ENCODE results near the gene PRELID3B.

Gene PRELID3B

DNA sequence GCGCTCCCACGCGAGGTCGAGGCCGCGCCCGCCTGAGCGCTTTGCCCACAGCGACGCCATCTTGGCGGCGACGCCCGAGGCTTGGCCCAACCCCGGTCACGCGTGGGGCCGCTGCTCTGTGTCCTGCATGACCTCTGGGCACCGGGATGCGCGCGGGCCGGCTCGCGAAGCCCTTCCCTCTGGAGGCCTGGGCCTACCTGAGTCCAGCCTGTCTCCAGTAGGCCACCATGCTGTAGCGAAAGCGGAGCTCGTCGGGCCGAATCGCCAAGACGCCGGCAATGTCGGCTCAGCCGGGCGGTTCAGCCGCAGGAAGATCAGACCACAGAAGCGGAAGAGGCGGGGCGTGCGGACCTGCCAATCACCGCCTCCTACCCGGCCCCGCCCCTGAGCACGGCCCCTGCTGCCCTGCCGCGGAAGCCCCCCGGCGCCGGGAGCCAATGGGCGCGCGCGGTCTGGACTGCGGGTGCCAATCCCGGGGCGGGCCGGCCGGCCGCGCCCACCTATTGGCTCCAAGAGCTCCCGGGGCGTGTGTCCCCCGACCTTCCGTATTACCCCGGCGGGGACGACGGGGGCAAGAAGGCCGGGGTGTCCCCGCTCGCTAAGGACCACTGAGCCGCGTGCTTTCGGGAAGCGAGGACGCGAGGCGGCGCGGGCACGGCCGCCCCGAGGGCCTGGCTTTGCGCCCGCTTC, 10.4 kb downstream of the PRELID3B start, which contains the start of gene ATP5F1E:
ATP5F1E (minus strand) TSS at position 313 of the 690 bp plus-strand sequence; CDS start at position 229, 84 bp downstream.
- peaks cover 13 to 69% of the 10 kb centered on the region in 2 experiments for H3K36me3 ChIP-seq (ENCODE audit: control insufficient read depth in 1 of 2, insufficient read depth in 2 of 2, low read depth in 1 of 2, low read length in 2 of 2)
- H3K4me2 ChIP-seq (ENCODE audit: low read length, poor library complexity, severe bottlenecking) = peak within 1 kb of the TSS; percentile 97
- DNase-seq = peak; percentile 95
- peak within 1 kb of the TSS; percentile 66 for H3K27ac ChIP-seq (ENCODE audit: low read length, poor library complexity, severe bottlenecking)
- H4K91ac ChIP-seq (ENCODE audit: low read length) = peak within 1 kb of the TSS; percentile 99
- H2BK5ac ChIP-seq (ENCODE audit: low read depth, low read length, poor library complexity, severe bottlenecking) = peak within 1 kb of the TSS; percentile 71
- peaks cover 5% of the 10 kb centered on the region for H3K79me1 ChIP-seq (replicated peaks; ENCODE audit: low read length, poor library complexity, severe bottlenecking)
- peak within 1 kb of the TSS; percentile 83 to 91 for H3K4ac ChIP-seq (ENCODE audit: low read depth in 1 of 2, low read length in 2 of 2)
- H4K8ac ChIP-seq (ENCODE audit: low read length) = peak within 1 kb of the TSS; percentile 99
- H2AK5ac ChIP-seq (ENCODE audit: low read length, severe bottlenecking) = peak within 1 kb of the TSS; percentile 49
- under 1% methylated on average over 86 of the region's 86 CpGs for WGBS
- H3K4me3 ChIP-seq (ENCODE audit: insufficient read depth in 1 of 2, low read depth in 1 of 2, low read length in 2 of 2) = peak within 1 kb of the TSS; percentile 82 to 93
- peaks cover 8% of the 10 kb centered on the region for H3K4me1 ChIP-seq (ENCODE audit: control insufficient read depth, insufficient read depth, low read depth, low read length)
- H3K18ac ChIP-seq (ENCODE audit: low read depth in 1 of 2, low read length in 2 of 2) = peak within 1 kb of the TSS; percentile 95 to 97
- peak within 1 kb of the TSS; percentile 47 to 94 for H3K14ac ChIP-seq (ENCODE audit: low read length in 2 of 2)
- H3K9ac ChIP-seq (ENCODE audit: low read length) = peak within 1 kb of the TSS; percentile 91
- peak within 1 kb of the TSS; percentile 89 for H2BK120ac ChIP-seq (ENCODE audit: low read depth, low read length)
- H2BK15ac ChIP-seq (ENCODE audit: low read depth, poor library complexity, severe bottlenecking) = peak within 1 kb of the TSS; percentile 67
- H3K9me3 ChIP-seq (ENCODE audit: control insufficient read depth, low read length) = no peaks in the 10 kb centered on the region
- H3K23ac ChIP-seq (ENCODE audit: low read length in 2 of 2) = peak within 1 kb of the TSS; percentile 96 to 99
- H2AFZ ChIP-seq (ENCODE audit: low read depth, low read length) = peak within 1 kb of the TSS; percentile 60
- H3K27me3 ChIP-seq (ENCODE audit: control insufficient read depth in 1 of 2, insufficient read depth in 1 of 2, low read length in 2 of 2) = no peaks in the 10 kb centered on the region
- H2BK12ac ChIP-seq (ENCODE audit: low read length in 2 of 2) = peak within 1 kb of the TSS in 1 of 2 experiments; percentile 67

DNA sequence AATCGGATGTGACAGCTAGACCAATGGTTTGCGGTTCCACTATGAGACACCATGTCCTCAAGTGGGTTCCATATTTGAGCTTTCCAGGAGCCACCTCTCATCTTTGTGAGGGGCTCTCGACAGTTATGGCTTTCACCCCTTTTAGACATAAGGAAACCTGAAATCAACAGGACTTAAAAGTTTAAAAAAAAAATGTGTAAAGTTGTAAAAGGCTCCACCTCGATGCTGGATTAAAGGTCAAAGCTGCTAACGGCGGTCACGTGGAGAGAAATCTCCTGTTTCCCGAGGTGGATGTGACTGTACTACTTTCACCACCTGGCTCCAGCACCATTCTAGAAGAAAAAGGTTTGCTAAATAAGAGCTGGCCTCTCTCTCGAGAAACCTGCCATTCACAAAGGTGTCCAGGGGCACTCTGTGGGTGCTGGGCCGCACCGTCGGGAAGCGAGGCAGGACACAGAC, 11.0 kb downstream of the PRELID3B start:
- Histone ChIP-seq H3K4ac (ENCODE audit: low read depth in 1 of 2, low read length in 2 of 2) (peak overlapping the region; percentile 83 to 91), H3K79me1 (replicated peaks; ENCODE audit: low read length, poor library complexity, severe bottlenecking) (peaks cover 5% of the 10 kb centered on the region), H3K27me3 (ENCODE audit: control insufficient read depth in 1 of 2, insufficient read depth in 1 of 2, low read length in 2 of 2) (no peaks in the 10 kb centered on the region), H3K18ac (ENCODE audit: low read depth in 1 of 2, low read length in 2 of 2) (peak overlapping the region; percentile 95 to 97), H3K27ac (ENCODE audit: low read length, poor library complexity, severe bottlenecking) (no peak overlapping the region), H3K14ac (ENCODE audit: low read length in 2 of 2) (peak overlapping the region; percentile 47 to 94), H2AFZ (ENCODE audit: low read depth, low read length) (peak overlapping the region; percentile 43), H3K9me3 (ENCODE audit: control insufficient read depth, low read length) (no peaks in the 10 kb centered on the region), H2BK5ac (ENCODE audit: low read depth, low read length, poor library complexity, severe bottlenecking) (peak overlapping the region; percentile 71), H3K4me3 (ENCODE audit: insufficient read depth in 1 of 2, low read depth in 1 of 2, low read length in 2 of 2) (peak overlapping the region; percentile 82 to 93), H4K91ac (ENCODE audit: low read length) (peak overlapping the region; percentile 99), H2BK120ac (ENCODE audit: low read depth, low read length) (no peak overlapping the region), H4K8ac (ENCODE audit: low read length) (peak overlapping the region; percentile 99), H3K36me3 (ENCODE audit: control insufficient read depth in 1 of 2, insufficient read depth in 2 of 2, low read depth in 1 of 2, low read length in 2 of 2) (peaks cover 15 to 69% of the 10 kb centered on the region in 2 experiments), H2BK15ac (ENCODE audit: low read depth, poor library complexity, severe bottlenecking) (peak overlapping the region; percentile 67), H2AK5ac (ENCODE audit: low read length, severe bottlenecking) (peak overlapping the region; percentile 49), H3K23ac (ENCODE audit: low read length in 2 of 2) (peak overlapping the region in 1 of 2 experiments; percentile 99), H3K9ac (ENCODE audit: low read length) (peak overlapping the region; percentile 91), H2BK12ac (ENCODE audit: low read length in 2 of 2) (peak overlapping the region in 1 of 2 experiments; percentile 67), H3K4me2 (ENCODE audit: low read length, poor library complexity, severe bottlenecking) (peak overlapping the region; percentile 66), H3K4me1 (ENCODE audit: control insufficient read depth, insufficient read depth, low read depth, low read length) (peaks cover 8% of the 10 kb centered on the region)
- DNase-seq = no peak
- 28% methylated on average over 12 of the region's 13 CpGs for whole genome bisulfite sequencing

DNA sequence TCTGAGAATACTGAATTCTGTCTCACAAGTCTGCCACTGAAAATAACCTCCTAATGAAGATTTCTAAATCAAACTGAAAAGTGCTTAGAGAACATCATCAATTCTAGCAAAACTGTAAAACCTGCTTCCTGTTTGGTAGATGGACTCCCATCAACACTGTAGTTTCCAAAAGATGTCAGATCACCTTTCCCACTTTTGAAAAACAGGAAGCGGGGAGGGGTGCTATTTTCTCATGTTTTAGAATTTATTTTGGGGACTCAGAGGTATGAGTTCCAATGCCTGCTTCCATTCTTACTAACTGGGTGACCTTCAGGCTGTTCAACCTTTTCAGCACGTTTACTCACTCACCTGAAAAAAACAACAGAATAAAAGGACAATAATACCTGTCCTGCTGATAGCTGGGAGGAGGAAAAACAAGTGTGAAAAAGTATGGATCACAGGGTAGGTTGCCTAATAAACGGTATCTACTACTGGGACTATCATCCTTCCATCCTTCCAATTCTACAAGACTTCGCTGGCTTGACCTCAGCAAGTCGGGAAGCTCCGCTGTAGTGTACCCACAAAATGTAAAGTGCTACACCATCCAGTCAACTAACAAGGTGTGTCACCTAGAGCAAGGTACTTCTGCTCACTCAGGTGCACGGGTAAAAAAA, 11.5 kb downstream of the PRELID3B start:
- H2BK15ac ChIP-seq (ENCODE audit: low read depth, poor library complexity, severe bottlenecking) = no peak overlapping the region
- H3K4me2 ChIP-seq (ENCODE audit: low read length, poor library complexity, severe bottlenecking) = peak overlapping the region; percentile 66
- no peak overlapping the region for H2AFZ ChIP-seq (ENCODE audit: low read depth, low read length)
- H3K27me3 ChIP-seq (ENCODE audit: control insufficient read depth in 1 of 2, insufficient read depth in 1 of 2, low read length in 2 of 2) = no peaks in the 10 kb centered on the region
- no peaks in the 10 kb centered on the region for H3K9me3 ChIP-seq (ENCODE audit: control insufficient read depth, low read length)
- no peak for DNase-seq
- H3K23ac ChIP-seq (ENCODE audit: low read length in 2 of 2) = no peak overlapping the region
- no peak overlapping the region for H2BK120ac ChIP-seq (ENCODE audit: low read depth, low read length)
- no peak overlapping the region for H2BK12ac ChIP-seq (ENCODE audit: low read length in 2 of 2)
- no peak overlapping the region for H3K27ac ChIP-seq (ENCODE audit: low read length, poor library complexity, severe bottlenecking)
- WGBS = 94% methylated on average over 6 of the region's 7 CpGs
- H4K8ac ChIP-seq (ENCODE audit: low read length) = no peak overlapping the region
- peak overlapping the region; percentile 82 to 93 for H3K4me3 ChIP-seq (ENCODE audit: insufficient read depth in 1 of 2, low read depth in 1 of 2, low read length in 2 of 2)
- H3K4ac ChIP-seq (ENCODE audit: low read depth in 1 of 2, low read length in 2 of 2) = no peak overlapping the region
- H3K36me3 ChIP-seq (ENCODE audit: control insufficient read depth in 1 of 2, insufficient read depth in 2 of 2, low read depth in 1 of 2, low read length in 2 of 2) = peaks cover 12 to 69% of the 10 kb centered on the region in 2 experiments
- no peak overlapping the region for H3K14ac ChIP-seq (ENCODE audit: low read length in 2 of 2)
- H3K9ac ChIP-seq (ENCODE audit: low read length) = peak overlapping the region; percentile 91
- no peak overlapping the region for H3K18ac ChIP-seq (ENCODE audit: low read depth in 1 of 2, low read length in 2 of 2)
- H3K4me1 ChIP-seq (ENCODE audit: control insufficient read depth, insufficient read depth, low read depth, low read length) = peaks cover 8% of the 10 kb centered on the region
- H3K79me1 ChIP-seq (replicated peaks; ENCODE audit: low read length, poor library complexity, severe bottlenecking) = peaks cover 3% of the 10 kb centered on the region
- H2BK5ac ChIP-seq (ENCODE audit: low read depth, low read length, poor library complexity, severe bottlenecking) = no peak overlapping the region
- H4K91ac ChIP-seq (ENCODE audit: low read length) = peak overlapping the region; percentile 43
- H2AK5ac ChIP-seq (ENCODE audit: low read length, severe bottlenecking) = no peak overlapping the region

DNA sequence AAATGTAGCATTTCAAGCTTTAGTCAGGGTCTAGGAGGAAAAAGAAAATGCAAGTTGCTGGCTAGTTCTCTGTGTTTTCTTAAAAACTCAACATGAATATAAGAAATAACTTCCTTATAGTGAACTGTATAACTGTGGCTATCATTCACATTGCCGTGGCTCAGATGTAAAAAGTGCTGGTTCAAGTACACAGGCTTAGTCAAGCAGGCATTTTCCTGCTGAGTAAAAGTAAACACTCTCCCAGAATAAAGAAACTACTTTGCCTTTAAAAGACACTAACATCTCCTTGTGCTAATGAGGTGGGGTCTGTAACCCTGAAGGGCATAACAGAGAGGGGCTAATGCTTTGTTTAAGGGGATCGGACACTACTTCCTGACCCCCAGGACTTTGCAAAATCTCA, 13.8 kb downstream of the PRELID3B start:
- Histone ChIP-seq H3K9me3 (ENCODE audit: control insufficient read depth, low read length) (no peaks in the 10 kb centered on the region), H3K4me3 (ENCODE audit: insufficient read depth in 1 of 2, low read depth in 1 of 2, low read length in 2 of 2) (peak overlapping the region in 1 of 2 experiments; percentile 59), H2BK15ac (ENCODE audit: low read depth, poor library complexity, severe bottlenecking) (no peak overlapping the region), H3K18ac (ENCODE audit: low read depth in 1 of 2, low read length in 2 of 2) (no peak overlapping the region), H4K8ac (ENCODE audit: low read length) (no peak overlapping the region), H3K27ac (ENCODE audit: low read length, poor library complexity, severe bottlenecking) (no peak overlapping the region), H3K9ac (ENCODE audit: low read length) (peak overlapping the region; percentile 91), H3K36me3 (ENCODE audit: control insufficient read depth in 1 of 2, insufficient read depth in 2 of 2, low read depth in 1 of 2, low read length in 2 of 2) (peaks cover 19 to 69% of the 10 kb centered on the region in 2 experiments), H3K4ac (ENCODE audit: low read depth in 1 of 2, low read length in 2 of 2) (no peak overlapping the region), H3K4me1 (ENCODE audit: control insufficient read depth, insufficient read depth, low read depth, low read length) (peaks cover 8% of the 10 kb centered on the region), H3K4me2 (ENCODE audit: low read length, poor library complexity, severe bottlenecking) (peak overlapping the region; percentile 0), H2BK120ac (ENCODE audit: low read depth, low read length) (no peak overlapping the region), H3K27me3 (ENCODE audit: control insufficient read depth in 1 of 2, insufficient read depth in 1 of 2, low read length in 2 of 2) (no peaks in the 10 kb centered on the region), H2AFZ (ENCODE audit: low read depth, low read length) (no peak overlapping the region), H3K14ac (ENCODE audit: low read length in 2 of 2) (no peak overlapping the region), H2BK12ac (ENCODE audit: low read length in 2 of 2) (no peak overlapping the region), H4K91ac (ENCODE audit: low read length) (no peak overlapping the region), H3K23ac (ENCODE audit: low read length in 2 of 2) (no peak overlapping the region), H2BK5ac (ENCODE audit: low read depth, low read length, poor library complexity, severe bottlenecking) (no peak overlapping the region), H3K79me1 (replicated peaks; ENCODE audit: low read length, poor library complexity, severe bottlenecking) (peaks cover 7% of the 10 kb centered on the region), H2AK5ac (ENCODE audit: low read length, severe bottlenecking) (no peak overlapping the region)
- WGBS = 52% methylated on average over 2 of the region's 2 CpGs
- no peak for DNase-seq
